Neuronal stem cell (in vitro differentiated cells): ENCODE data around the gene GDI1.

ENCODE experiments used
- DNase-seq: peaks from one replicate; pipeline ENCODE4 v3.0.0-alpha.2; 2013; ENCODE audit warnings: low spot score
- H2AFZ ChIP-seq: one replicate; pipeline ENCODE4 v1.6.1; 2013; ENCODE audit warnings: mild to moderate bottlenecking, low read length, inconsistent platforms
- H2AK5ac ChIP-seq: 2 replicates; pipeline ENCODE4 v1.6.1; 2013; ENCODE audit warnings: low read depth, mild to moderate bottlenecking, inconsistent platforms, low read length, moderate library complexity, mixed read lengths
- H2BK120ac ChIP-seq: 2 replicates; pipeline ENCODE4 v1.6.1; 2013; ENCODE audit warnings: low read depth, mild to moderate bottlenecking, inconsistent platforms, low read length, moderate library complexity, mixed read lengths
- H2BK12ac ChIP-seq: one replicate; pipeline ENCODE4 v1.6.1; 2013; ENCODE audit warnings: low read length, inconsistent platforms
- H2BK15ac ChIP-seq: 2 replicates; pipeline ENCODE4 v1.6.1; 2013; ENCODE audit warnings: mild to moderate bottlenecking, low read length, inconsistent platforms, mixed read lengths
- H2BK5ac ChIP-seq: one replicate; pipeline ENCODE4 v1.6.1; 2013; ENCODE audit warnings: inconsistent platforms, mild to moderate bottlenecking, low read length, moderate library complexity
- H3K14ac ChIP-seq: one replicate; pipeline ENCODE4 v1.6.1; 2013; ENCODE audit warnings: low read length, inconsistent platforms
- H3K18ac ChIP-seq: 2 replicates; pipeline ENCODE4 v1.6.1; 2013; ENCODE audit warnings: low read length, inconsistent platforms
- H3K23ac ChIP-seq: 2 replicates; pipeline ENCODE4 v1.6.1; 2013; ENCODE audit warnings: low read depth, mild to moderate bottlenecking, mixed read lengths, low read length, inconsistent platforms; ENCODE audit not compliant: poor library complexity
- H3K27ac ChIP-seq: replicated peaks from 3 replicates; pipeline ENCODE4 v1.5.1; 2013; ENCODE audit warnings: low read length, inconsistent platforms
- H3K27me3 ChIP-seq, 3 experiments: 2 replicates each; pipeline ENCODE4 v1.6.1; 2013; ENCODE audit warnings: low read length in 3 of 3, mild to moderate bottlenecking in 2 of 3, inconsistent platforms in 1 of 3, low read depth in 1 of 3, mixed read lengths in 1 of 3, moderate library complexity in 1 of 3; ENCODE audit not compliant: control insufficient read depth in 3 of 3, insufficient read depth in 3 of 3
- H3K36me3 ChIP-seq, 2 donors: replicated peaks in 1 of 2; 2 replicates each; pipeline ENCODE4 v1.6.1; 2013; ENCODE audit warnings: low read length in 2 of 2; ENCODE audit not compliant: control insufficient read depth in 2 of 2, insufficient read depth in 2 of 2
- H3K4ac ChIP-seq: 2 replicates; pipeline ENCODE4 v1.6.1; 2013; ENCODE audit warnings: inconsistent platforms, mild to moderate bottlenecking, low read length, moderate library complexity
- H3K4me1 ChIP-seq, 2 donors: 1 replicate in 1 of 2; 2 replicates in 1 of 2; pipeline ENCODE4 v1.6.1; 2013; ENCODE audit warnings: low read length in 2 of 2, low read depth in 1 of 2; ENCODE audit not compliant: control insufficient read depth in 2 of 2, insufficient read depth in 1 of 2
- H3K4me2 ChIP-seq: one replicate; pipeline ENCODE4 v1.6.1; 2013; ENCODE audit warnings: mild to moderate bottlenecking, low read length, inconsistent platforms; ENCODE audit not compliant: insufficient read depth, poor library complexity, severe bottlenecking
- H3K4me3 ChIP-seq, 2 donors: 2 replicates each; pipeline ENCODE4 v1.5.1; 2013; ENCODE audit warnings: low read length in 2 of 2, mild to moderate bottlenecking in 2 of 2, inconsistent platforms in 1 of 2, moderate library complexity in 1 of 2
- H3K79me1 ChIP-seq: one replicate; pipeline ENCODE4 v1.6.1; 2013; ENCODE audit warnings: low read depth, mild to moderate bottlenecking, inconsistent platforms, low read length, moderate library complexity
- H3K9ac ChIP-seq: one replicate; pipeline ENCODE4 v1.6.1; 2013; ENCODE audit warnings: mild to moderate bottlenecking, low read depth, low read length, inconsistent platforms; ENCODE audit not compliant: poor library complexity
- H3K9me3 ChIP-seq, 2 donors: replicated peaks in 1 of 2; 2 replicates each; pipeline versions ENCODE3 to v1.6.1; 2013; ENCODE audit warnings: low read length in 2 of 2, mild to moderate bottlenecking in 2 of 2, inconsistent platforms in 1 of 2, low read depth in 1 of 2, mixed read lengths in 1 of 2, moderate library complexity in 1 of 2; ENCODE audit not compliant: control insufficient read depth in 2 of 2, insufficient read depth in 1 of 2
- H4K8ac ChIP-seq: one replicate; pipeline ENCODE4 v1.6.1; 2013; ENCODE audit warnings: low read depth, mild to moderate bottlenecking, inconsistent platforms, low read length, moderate library complexity
- H4K91ac ChIP-seq: one replicate; pipeline ENCODE4 v1.6.1; 2013; ENCODE audit warnings: low read length, low read depth, mild to moderate bottlenecking, inconsistent platforms; ENCODE audit not compliant: poor library complexity
- WGBS, 2 donors: extraction: QIAGEN DNeasy Blood & Tissue Kit; methylation state at CpG; one replicate each; pipeline ENCODE4 v1.1.7; 2013; ENCODE audit warnings: missing lambda C conversion rate in 2 of 2, mixed read lengths in 1 of 2; ENCODE audit not compliant: insufficient read length in 2 of 2, insufficient replicate concordance in 1 of 2; ENCODE audit errors: extremely low coverage in 2 of 2; 5-methylcytosine and 5-hydroxymethylcytosine counted together

GDI1 gene

DNA sequence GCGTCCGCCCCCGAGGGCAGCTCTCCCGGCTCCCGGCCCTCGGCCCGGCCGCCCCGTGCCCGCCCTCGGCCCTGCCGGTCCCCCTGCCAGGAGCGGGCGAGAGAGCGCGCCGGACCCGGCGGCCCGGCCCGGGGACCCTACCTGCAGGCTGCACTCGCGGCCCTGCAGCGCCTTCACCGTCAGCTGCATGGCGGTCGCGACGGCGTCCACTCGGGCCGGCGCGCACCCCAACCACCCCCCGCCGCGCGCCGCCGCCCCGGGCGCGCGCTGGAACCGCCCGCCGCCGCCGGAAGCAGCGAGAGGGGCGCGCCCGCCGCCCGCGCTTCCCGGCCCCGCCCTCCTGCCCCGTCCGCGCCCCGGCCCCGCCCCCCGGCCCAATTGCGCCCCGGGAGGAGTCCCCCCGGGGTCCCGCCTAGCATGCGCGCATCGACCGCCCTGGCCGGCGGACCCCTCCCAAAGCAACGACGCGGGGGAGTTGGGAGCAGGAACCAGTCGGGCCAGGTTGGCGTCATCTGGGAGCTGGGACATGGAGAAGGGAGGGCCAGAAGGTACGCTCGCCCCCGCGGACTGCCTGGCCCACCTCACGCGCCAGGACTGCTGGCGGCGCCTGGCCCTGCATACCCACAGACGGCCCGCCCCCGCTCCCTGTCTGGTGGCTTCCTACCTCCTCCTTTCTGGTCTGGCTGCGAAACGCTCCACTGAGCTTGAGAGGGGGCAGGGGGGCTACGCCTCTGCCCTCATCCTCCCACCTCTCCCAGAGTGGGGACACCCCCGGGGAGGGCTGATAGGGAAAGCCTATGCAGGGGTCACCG is 49.6 kb downstream of the GDI1 start, which contains the start of gene UBL4A:
UBL4A (minus strand) TSS at position 220 of the 812 bp plus-strand sequence; CDS start at position 189, 31 bp downstream.
- no peak within 1 kb of the TSS for H2BK120ac ChIP-seq
- H3K27me3 ChIP-seq: peaks cover 0 to 10% (median 0%) of the 10 kb centered on the region in 3 experiments
- H3K4me2 ChIP-seq: peak within 1 kb of the TSS; percentile 77
- no peaks in the 10 kb centered on the region for H3K9me3 ChIP-seq
- H2AFZ ChIP-seq: no peak within 1 kb of the TSS
- H2AK5ac ChIP-seq: peak within 1 kb of the TSS; percentile 46
- DNase-seq: peak; percentile 21
- H4K91ac ChIP-seq: no peak within 1 kb of the TSS
- peaks cover 3 to 8% of the 10 kb centered on the region in 2 donors for H3K36me3 ChIP-seq
- H3K79me1 ChIP-seq: peaks cover 7% of the 10 kb centered on the region
- H3K4me3 ChIP-seq: peak within 1 kb of the TSS; percentile 12 to 92
- peak within 1 kb of the TSS; percentile 81 for H3K9ac ChIP-seq
- WGBS, 2 donors: no CpG with 5 or more reads among the region's 95 CpGs
- peak within 1 kb of the TSS; percentile 55 for H3K23ac ChIP-seq
- peaks cover 0 to 4% of the 10 kb centered on the region in 2 donors for H3K4me1 ChIP-seq
- H3K18ac ChIP-seq: peak within 1 kb of the TSS; percentile 90
- no peak within 1 kb of the TSS for H2BK15ac ChIP-seq
- H4K8ac ChIP-seq: no peak within 1 kb of the TSS
- no peak within 1 kb of the TSS for H2BK5ac ChIP-seq
- H3K4ac ChIP-seq: no peak within 1 kb of the TSS
- H2BK12ac ChIP-seq: no peak within 1 kb of the TSS
- no peak within 1 kb of the TSS for H3K27ac ChIP-seq
- H3K14ac ChIP-seq: no peak within 1 kb of the TSS

DNA sequence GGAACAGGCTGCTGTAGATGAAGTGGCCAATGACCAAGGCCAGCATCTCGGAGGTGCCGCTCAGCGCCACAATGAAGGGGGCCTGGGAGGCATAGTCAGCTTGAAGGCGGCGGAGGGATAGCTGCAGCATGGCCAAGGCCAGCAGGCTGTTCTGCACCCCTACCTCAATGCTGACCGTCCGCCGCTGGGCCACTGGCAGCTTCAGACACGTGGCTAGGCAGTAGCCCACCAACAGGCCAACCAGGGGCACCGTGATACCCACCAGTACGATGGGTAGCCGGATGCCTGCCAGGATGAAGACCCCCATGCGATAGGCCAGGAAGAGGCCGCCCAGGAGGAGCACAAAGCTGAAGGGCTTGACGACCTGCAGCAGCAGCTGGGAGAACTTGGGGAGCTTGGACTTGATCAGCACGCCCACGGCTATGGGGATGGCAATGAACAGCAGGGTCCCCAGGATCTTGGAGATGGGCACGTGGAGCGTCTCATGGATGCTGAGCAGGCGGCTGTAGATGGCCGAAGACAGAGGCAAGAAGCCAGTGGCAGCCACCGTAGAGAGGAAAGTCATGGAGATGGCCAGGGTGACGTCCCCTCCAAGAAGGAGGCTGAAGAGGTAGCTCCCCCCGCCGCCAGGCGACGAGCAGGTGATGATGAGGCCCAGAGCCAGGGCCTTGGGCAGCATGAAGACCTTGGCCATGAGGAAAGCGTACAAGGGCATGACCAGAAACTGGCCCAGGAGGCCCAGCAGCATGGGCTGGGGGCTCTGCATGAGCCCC is 50.8 kb downstream of the GDI1 start:
- Histone ChIP-seq H3K14ac (no peak overlapping the region), H2AK5ac (no peak overlapping the region), H3K27me3 (peaks cover 0 to 4% (median 0%) of the 10 kb centered on the region in 3 experiments), H3K36me3 (peaks cover 3 to 8% of the 10 kb centered on the region in 2 donors), H3K4ac (no peak overlapping the region), H2BK15ac (no peak overlapping the region), H2BK120ac (no peak overlapping the region), H3K4me1 (peaks cover 0 to 4% of the 10 kb centered on the region in 2 donors), H3K4me2 (no peak overlapping the region), H2BK5ac (no peak overlapping the region), H2BK12ac (no peak overlapping the region), H4K91ac (no peak overlapping the region), H3K4me3 (no peak overlapping the region), H3K79me1 (peaks cover 7% of the 10 kb centered on the region), H3K9me3 (no peaks in the 10 kb centered on the region), H2AFZ (no peak overlapping the region), H3K9ac (no peak overlapping the region), H4K8ac (no peak overlapping the region), H3K18ac (no peak overlapping the region), H3K23ac (no peak overlapping the region), H3K27ac (no peak overlapping the region)
- WGBS, 2 donors: no CpG with 5 or more reads among the region's 28 CpGs
- no peak for DNase-seq

DNA sequence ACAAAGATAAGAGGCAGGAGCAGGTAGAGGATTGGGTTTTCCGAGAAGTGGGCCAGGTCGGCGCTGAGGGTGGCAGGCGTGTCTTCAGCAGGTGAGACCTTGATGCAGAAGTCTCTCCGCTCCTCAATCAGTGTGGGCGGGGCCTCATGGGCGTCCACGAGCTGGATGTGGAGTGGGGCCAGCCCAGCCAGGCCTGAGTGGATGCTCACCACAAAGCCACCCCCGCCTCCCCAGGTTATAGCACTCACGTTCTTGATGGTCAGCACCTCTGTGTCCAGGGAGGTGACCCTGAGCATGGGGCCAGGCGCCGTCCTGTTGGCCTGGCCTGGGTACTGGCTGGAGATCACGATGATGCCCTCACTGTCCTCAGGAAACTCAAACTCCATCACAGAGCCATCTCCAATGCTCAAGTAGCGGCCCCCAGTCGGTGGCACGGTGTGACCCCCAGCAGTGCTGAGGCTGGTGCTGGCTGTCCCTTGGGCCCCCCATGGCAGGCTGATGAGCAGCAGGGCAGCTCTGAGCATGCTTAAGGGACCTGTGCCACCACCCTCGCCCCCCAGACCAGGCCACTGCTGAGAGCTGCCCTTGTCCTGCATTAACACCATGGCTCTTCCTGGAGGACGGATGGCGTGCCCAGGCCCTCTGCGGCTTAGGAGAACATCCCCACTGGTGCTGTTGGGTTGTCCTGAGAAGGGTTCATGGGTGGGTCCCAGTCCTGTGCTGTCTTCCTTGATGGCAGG is 51.6 kb downstream of the GDI1 start:
- Histone ChIP-seq H3K9me3 (no peaks in the 10 kb centered on the region), H3K4me1 (peaks cover 0 to 4% of the 10 kb centered on the region in 2 donors), H3K79me1 (peaks cover 7% of the 10 kb centered on the region), H2BK120ac (no peak overlapping the region), H2BK5ac (no peak overlapping the region), H3K4me2 (no peak overlapping the region), H2BK15ac (no peak overlapping the region), H4K91ac (no peak overlapping the region), H4K8ac (no peak overlapping the region), H3K9ac (no peak overlapping the region), H2BK12ac (no peak overlapping the region), H3K27ac (no peak overlapping the region), H2AK5ac (no peak overlapping the region), H3K4ac (no peak overlapping the region), H3K14ac (no peak overlapping the region), H3K23ac (no peak overlapping the region), H3K27me3 (no peaks in the 10 kb centered on the region), H3K36me3 (peaks cover 3 to 8% of the 10 kb centered on the region in 2 donors), H3K18ac (no peak overlapping the region), H3K4me3 (no peak overlapping the region), H2AFZ (no peak overlapping the region)
- WGBS, 2 donors: no CpG with 5 or more reads among the region's 20 CpGs
- DNase-seq: no peak
